Measurements from ENCODE around the gene PTPRM.

PTPRM gene

DNA sequence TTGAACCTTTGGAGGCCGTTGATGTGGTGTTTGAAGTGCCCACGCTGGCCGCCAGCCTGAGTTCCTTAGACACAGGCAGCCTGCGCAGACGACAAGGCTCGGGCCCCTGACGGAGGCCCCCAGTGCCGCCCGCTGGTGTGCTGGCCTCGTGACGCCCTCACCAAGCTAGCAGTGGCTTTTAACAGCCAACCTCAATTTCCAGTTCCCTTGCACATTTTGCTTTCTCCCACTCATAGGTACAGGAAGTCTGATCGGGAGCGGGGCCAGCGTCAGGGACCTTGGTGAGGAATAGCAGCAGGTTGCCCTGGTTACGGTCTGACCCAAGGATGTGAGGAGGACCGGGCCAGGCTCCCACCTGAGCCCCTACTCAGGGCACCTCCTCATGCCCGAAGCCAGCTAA lies 834.5 kb downstream of the PTPRM start:
- FAIRE-seq: no peak
- TF ChIP-seq TAF1 (IDR thresholded peaks at IDR 0.05; ENCODE audit: borderline replicate concordance, low read depth, low read length): no peak
- no peak for TF ChIP-seq POLR2A (IDR thresholded peaks at IDR 0.05; ENCODE audit: low read depth, low read length)
- TF ChIP-seq POLR2AphosphoS5 (IDR thresholded peaks at IDR 0.05; ENCODE audit: low read depth, low read length): no peak
- DNase-seq (ENCODE audit: insufficient read length): no peak

DNA sequence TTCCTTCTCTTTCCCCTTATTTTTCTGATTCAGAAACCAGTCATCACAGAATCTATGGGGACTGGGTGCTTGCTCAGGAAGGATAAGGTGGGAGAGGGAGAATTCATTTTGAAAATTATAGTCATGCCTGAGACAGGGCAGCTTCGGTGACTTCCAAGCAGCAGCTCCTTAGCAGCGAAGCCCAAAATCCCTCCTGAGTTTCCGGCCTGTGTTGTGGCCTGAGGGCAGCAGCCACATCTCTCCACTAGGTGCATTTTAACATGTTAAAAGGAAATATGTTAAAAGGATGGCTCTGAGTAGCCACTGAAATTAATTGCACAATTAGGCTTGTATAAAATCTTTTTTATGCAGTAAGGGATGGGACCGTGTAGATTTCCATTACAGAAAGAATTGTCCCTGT lies 835.1 kb downstream of the PTPRM start:
- DNase-seq (ENCODE audit: insufficient read length): no peak
- TF ChIP-seq TAF1 (IDR thresholded peaks at IDR 0.05; ENCODE audit: borderline replicate concordance, low read depth, low read length): no peak
- no peak for TF ChIP-seq POLR2A (IDR thresholded peaks at IDR 0.05; ENCODE audit: low read depth, low read length)
- TF ChIP-seq POLR2AphosphoS5 (IDR thresholded peaks at IDR 0.05; ENCODE audit: low read depth, low read length): no peak

DNA sequence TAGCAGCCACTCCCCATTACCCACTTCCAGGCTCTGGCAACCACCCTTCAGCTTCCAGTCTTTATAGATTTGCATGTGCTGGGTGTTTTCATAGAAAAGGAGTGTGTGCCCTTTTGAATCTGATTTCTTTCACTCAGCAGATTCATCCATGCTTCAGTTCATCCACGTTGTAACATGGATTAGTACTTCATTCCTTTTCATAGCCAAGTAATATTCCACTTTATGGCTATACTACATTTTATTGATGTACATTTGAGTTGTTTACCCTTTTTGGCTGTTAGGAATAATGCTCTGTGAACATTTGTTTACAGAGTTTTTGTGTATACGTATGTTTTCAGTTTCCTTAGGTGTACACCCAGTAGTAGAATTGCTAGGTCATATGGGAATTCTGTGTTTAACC lies 836.6 kb downstream of the PTPRM start:
- no peak for FAIRE-seq
- TF ChIP-seq POLR2AphosphoS5 (IDR thresholded peaks at IDR 0.05; ENCODE audit: low read depth, low read length) (no peak), POLR2A (IDR thresholded peaks at IDR 0.05; ENCODE audit: low read depth, low read length) (no peak), TAF1 (IDR thresholded peaks at IDR 0.05; ENCODE audit: borderline replicate concordance, low read depth, low read length) (no peak)
- DNase-seq (ENCODE audit: insufficient read length): no peak

More for the DNA sequence above, 835.1 kb downstream of the PTPRM start:
- FAIRE-seq: no peak

DNA sequence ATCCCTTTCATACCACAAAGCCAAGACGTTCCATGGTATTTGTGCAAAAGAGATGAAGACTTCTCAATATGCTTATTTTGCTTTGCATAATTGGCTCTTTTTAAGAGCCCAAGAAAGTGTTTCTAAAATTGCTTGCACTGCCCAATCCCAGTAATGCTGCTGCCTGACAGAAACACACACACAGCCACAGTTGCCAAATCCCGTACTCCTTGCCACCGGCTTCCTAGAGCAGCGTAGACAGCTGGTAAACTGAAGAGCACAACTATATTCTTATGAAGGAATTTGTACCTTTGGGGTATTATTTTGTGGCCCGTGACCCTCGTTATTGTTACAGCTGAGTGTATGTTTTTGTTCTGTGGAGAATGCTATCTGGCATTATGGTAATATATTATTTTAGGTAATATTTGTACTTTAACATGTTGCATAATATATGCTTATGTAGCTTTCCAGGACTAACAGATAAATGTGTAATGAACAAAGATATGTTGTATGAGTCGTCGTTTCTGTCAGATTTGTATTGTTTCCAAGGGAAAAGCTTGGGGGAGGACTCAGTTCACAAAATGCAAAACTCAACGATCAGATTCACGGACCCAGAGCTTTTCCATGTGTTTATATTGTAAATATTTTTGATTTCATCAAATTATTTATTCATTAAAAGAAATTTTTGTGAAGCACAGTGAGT lies 839.2 kb downstream of the PTPRM start:
- DNase-seq (ENCODE audit: insufficient read length) (no peak), FAIRE-seq (no peak)

DNA sequence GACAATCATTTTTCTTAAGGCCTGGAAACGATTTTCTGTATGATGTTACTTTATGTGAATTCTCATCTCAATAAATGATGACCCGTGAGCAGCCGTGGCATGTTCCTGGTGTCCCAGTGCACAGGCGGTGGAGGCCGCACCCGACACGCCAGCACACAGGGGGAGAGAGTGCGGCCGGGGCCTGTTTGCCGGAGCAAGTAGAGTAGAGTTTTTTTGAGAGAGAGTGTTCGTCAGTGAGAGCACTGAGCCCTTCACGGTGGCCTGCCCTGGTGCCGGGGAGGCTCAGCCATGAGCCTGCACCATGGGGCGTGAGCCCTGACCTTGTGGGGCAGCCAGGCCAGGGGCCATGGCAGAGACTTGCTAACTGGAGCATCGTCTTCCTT lies 839.7 kb downstream of the PTPRM start:
- FAIRE-seq (no peak), DNase-seq (ENCODE audit: insufficient read length) (no peak)
- no peak for TF ChIP-seq TAF1 (IDR thresholded peaks at IDR 0.05; ENCODE audit: borderline replicate concordance, low read depth, low read length)
- no peak for TF ChIP-seq POLR2A (IDR thresholded peaks at IDR 0.05; ENCODE audit: low read depth, low read length)
- TF ChIP-seq POLR2AphosphoS5 (IDR thresholded peaks at IDR 0.05; ENCODE audit: low read depth, low read length): no peak

More for the DNA sequence above, 839.2 kb downstream of the PTPRM start:
- TF ChIP-seq POLR2A (IDR thresholded peaks at IDR 0.05; ENCODE audit: low read depth, low read length) (no peak), TAF1 (IDR thresholded peaks at IDR 0.05; ENCODE audit: borderline replicate concordance, low read depth, low read length) (no peak), POLR2AphosphoS5 (IDR thresholded peaks at IDR 0.05; ENCODE audit: low read depth, low read length) (no peak)

DNA sequence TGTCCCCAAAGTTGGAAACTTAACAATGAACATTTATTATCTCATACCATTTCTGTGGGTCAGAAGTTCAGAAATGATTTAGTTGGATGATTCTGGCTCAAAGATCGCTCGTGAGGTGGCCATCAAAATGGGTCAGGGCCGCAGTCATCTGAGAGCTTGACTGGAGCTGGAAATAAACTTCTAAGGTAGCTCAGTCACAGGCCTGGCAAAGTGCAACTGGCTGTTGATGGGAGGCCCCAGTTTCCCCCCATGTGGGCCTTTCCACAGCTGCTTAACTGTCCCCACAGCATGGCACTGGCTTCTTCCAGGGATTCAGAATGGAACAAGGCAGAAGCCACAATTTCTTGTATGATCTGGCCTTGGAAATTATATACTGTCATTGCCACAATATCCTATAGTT lies 842.0 kb downstream of the PTPRM start:
- TF ChIP-seq POLR2A (IDR thresholded peaks at IDR 0.05; ENCODE audit: low read depth, low read length) (no peak), TAF1 (IDR thresholded peaks at IDR 0.05; ENCODE audit: borderline replicate concordance, low read depth, low read length) (no peak), POLR2AphosphoS5 (IDR thresholded peaks at IDR 0.05; ENCODE audit: low read depth, low read length) (no peak)
- FAIRE-seq: no peak

DNA sequence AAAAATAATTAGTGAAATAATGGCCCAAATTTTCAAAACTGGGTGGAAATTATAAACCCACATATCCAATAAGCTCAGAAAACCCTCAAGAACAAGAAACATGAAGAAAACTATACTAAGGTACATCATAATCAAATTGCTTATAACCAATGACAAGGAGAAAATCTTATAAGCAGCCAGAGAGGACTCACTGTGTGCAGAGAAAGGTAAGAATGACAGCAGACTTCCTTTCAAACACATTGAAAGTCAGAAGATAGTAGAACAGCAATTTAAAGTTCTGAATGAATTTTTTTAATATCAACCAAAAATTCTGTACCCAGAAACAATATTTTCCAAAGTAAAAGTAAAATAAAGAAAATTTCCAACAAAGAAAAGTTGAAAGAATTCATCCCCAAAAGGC lies 844.4 kb downstream of the PTPRM start:
- FAIRE-seq: no peak
- DNase-seq (ENCODE audit: insufficient read length): no peak
- TF ChIP-seq POLR2AphosphoS5 (IDR thresholded peaks at IDR 0.05; ENCODE audit: low read depth, low read length): no peak
- no peak for TF ChIP-seq TAF1 (IDR thresholded peaks at IDR 0.05; ENCODE audit: borderline replicate concordance, low read depth, low read length)
- TF ChIP-seq POLR2A (IDR thresholded peaks at IDR 0.05; ENCODE audit: low read depth, low read length): no peak

More for the DNA sequence above, 842.0 kb downstream of the PTPRM start:
- no peak for DNase-seq (ENCODE audit: insufficient read length)

DNA sequence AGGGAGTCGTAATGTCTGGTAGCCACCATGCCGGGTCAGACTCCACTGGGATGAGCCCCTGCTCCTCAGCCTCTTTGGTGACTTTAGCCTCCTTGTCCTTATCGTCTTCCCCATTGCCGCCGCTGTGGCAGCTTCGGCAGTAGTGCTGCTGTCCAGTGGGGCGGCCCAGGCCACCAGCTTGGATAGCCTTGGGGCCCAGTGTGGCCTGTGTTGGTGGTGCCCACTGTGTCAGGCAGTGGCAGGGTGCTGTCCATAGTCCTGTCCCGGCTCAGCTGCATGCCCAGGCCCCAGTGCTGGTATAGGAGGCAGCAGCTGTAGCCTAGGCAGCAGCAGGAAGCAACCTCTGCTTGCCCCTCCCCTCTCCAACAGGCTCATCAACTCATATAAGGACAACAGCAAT lies 845.0 kb downstream of the PTPRM start:
- FAIRE-seq (no peak), DNase-seq (ENCODE audit: insufficient read length) (no peak)
- TF ChIP-seq POLR2A (IDR thresholded peaks at IDR 0.05; ENCODE audit: low read depth, low read length) (no peak), POLR2AphosphoS5 (IDR thresholded peaks at IDR 0.05; ENCODE audit: low read depth, low read length) (no peak), TAF1 (IDR thresholded peaks at IDR 0.05; ENCODE audit: borderline replicate concordance, low read depth, low read length) (no peak)

DNA sequence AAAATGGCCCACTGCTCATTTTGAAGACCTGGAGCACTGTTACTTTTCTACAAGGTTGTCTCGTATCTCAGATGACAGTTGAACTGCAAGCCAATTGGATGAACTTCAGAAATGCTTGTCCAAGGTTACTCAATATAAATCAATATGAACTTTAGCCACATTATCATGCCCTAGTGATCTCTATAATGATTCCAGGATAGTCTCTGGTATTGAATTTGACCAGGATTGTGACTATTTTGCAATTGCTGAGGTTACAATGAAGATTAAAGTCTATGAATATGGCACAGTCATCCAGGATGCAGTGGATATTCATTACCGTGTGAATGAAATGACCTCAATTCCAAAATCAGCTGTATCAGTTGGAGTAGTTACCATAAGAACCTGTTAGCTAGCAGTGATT lies 846.1 kb downstream of the PTPRM start:
- TF ChIP-seq POLR2AphosphoS5 (IDR thresholded peaks at IDR 0.05; ENCODE audit: low read depth, low read length): no peak
- no peak for TF ChIP-seq TAF1 (IDR thresholded peaks at IDR 0.05; ENCODE audit: borderline replicate concordance, low read depth, low read length)
- FAIRE-seq (no peak), DNase-seq (ENCODE audit: insufficient read length) (no peak)

DNA sequence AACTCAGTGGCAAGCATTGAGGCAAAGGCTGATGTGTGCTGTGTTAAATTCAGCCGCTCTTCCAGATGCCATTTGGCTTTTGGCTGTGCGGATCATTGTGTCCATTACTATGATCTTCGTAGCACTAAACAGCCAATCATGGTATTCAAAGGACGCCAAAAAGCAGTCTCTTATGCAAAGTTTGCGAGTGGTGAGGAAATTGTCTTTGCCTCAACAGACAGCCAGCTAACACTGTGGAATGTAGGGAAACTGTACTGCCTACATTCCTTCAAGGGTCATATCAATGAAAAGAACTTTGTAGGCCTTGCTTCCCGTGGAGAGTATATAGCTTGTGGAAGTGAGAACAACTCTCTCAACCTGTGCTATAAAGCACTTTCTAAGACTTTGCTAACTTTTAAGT lies 846.6 kb downstream of the PTPRM start:
- TF ChIP-seq TAF1 (IDR thresholded peaks at IDR 0.05; ENCODE audit: borderline replicate concordance, low read depth, low read length) (no peak), POLR2A (IDR thresholded peaks at IDR 0.05; ENCODE audit: low read depth, low read length) (no peak), POLR2AphosphoS5 (IDR thresholded peaks at IDR 0.05; ENCODE audit: low read depth, low read length) (no peak)
- DNase-seq (ENCODE audit: insufficient read length) (no peak), FAIRE-seq (no peak)

DNA sequence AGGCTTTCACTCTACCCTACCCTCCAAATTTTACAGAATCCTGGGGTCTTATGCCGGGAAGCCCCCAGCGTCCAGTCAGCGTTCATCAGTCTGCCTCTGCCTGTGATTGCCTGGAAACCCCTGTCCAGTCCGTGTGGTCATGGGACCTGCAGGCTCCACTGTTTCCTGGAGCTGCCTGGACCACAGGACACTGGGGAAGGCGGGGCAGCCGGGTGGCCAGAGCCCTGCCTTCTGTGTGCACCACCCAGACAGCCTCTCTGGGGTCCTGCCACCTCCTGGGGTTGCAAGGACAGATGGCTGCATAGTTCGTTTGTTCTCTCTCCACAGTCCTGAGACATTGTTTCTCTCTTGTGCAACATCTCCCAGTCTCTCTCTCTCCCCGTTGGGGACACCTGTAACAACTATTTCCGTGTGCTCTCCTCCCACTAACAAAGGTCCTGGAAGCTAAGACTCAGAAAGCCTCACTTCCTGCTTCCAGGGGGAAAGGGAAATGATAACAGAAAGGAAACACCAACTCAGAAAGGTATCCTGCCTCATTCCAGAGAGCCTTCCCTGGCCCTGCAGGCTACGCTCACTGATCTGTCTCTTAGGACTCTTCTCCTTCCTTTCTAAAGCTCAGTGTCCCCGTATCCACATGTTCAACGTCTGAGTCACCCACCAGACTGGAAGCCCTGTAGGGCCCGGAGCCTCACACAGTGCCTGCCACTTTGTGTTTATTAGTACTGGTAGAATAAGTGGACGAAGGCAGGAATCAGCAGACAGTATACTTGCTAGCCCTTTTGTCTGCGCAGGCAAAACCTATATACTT lies 849.3 kb downstream of the PTPRM start:
- no peak for FAIRE-seq
- DNase-seq (ENCODE audit: insufficient read length): no peak
- TF ChIP-seq POLR2A (IDR thresholded peaks at IDR 0.05; ENCODE audit: low read depth, low read length) (no peak), POLR2AphosphoS5 (IDR thresholded peaks at IDR 0.05; ENCODE audit: low read depth, low read length) (no peak), TAF1 (IDR thresholded peaks at IDR 0.05; ENCODE audit: borderline replicate concordance, low read depth, low read length) (no peak)

DNA sequence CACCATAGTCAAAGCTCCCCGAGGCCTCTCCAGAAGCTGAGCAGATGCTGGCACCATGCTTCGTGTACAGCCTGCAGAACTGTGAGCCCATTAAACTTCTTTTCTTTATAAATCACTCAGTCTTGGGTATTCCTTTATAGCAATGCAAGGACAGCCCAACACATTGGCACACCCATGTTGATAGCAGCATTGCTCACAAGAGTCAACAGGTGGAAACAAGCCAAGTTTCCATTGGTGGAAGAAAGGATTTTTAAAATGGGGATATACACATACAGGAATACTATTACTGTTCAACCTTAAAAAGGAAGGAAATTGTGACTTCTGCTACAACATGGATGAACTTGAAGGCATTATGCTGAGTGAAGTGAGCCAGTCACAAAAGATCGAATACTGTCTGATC lies 855.3 kb downstream of the PTPRM start:
- FAIRE-seq (no peak), DNase-seq (ENCODE audit: insufficient read length) (no peak)
- TF ChIP-seq POLR2A (IDR thresholded peaks at IDR 0.05; ENCODE audit: low read depth, low read length) (no peak), POLR2AphosphoS5 (IDR thresholded peaks at IDR 0.05; ENCODE audit: low read depth, low read length) (no peak), TAF1 (IDR thresholded peaks at IDR 0.05; ENCODE audit: borderline replicate concordance, low read depth, low read length) (no peak)

Data from GM12892 (cell line).